ENCODE results near the gene CFAP61. TPM values are rescaled to one million over a fixed set of nuclear protein-coding genes. Genes with fewer than 3 reads are reported as not detected.

Gene CFAP61
- total and polyA plus RNA-seq, 9 of the 15 experiments (the other 6 are each of a cell fraction or from before 2014, with no cell fraction given): 0.11 TPM; not detected in 8

DNA sequence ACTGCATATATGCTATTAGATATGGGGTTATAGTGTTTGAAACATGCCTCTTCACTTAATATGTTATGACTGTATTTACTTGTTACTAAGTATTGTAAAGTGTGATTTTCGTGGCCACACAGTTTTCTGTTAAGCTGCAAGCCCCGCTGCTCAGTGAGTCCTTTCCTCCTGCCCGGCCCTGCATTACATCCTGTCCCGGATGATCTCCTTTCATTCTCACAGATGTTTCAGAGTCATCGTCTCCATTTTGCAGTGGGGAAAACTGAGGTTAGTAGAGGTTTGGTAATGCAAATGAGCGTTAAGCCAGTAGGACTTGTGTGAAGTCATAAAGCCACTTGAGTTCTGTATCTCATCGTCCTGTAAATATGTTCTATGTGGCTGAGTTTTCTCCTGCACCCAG, 155.5 kb downstream of the CFAP61 start:
- Histone ChIP-seq H4K20me1 (replicated peaks; ENCODE audit: control insufficient read depth, insufficient read depth, low read length) (no peaks in the 10 kb centered on the region), H2AFZ (ENCODE audit: low read depth, low read length) (no peak overlapping the region), H3K9me3 (replicated peaks; ENCODE audit: control insufficient read depth, insufficient read depth, low read depth, low read length) (no peaks in the 10 kb centered on the region), H3K27ac (ENCODE audit: extremely low read depth, low read depth, low read length) (no peak overlapping the region), H3K9me1 (ENCODE audit: control insufficient read depth, insufficient read depth, low read length) (no peaks in the 10 kb centered on the region), H3K4me2 (ENCODE audit: insufficient read depth, low read length) (no peak overlapping the region), H3K4me3 (no peak overlapping the region), H3K79me2 (ENCODE audit: control insufficient read depth, insufficient read depth, low read length) (no peaks in the 10 kb centered on the region), H3K9ac (ENCODE audit: insufficient read depth in 1 of 2, low read depth in 2 of 2, low read length in 2 of 2) (no peak overlapping the region), H3K4me1 (replicated peaks in 1 of 2; ENCODE audit: control insufficient read depth in 2 of 2, insufficient read depth in 2 of 2, low read length in 2 of 2) (no peaks in the 10 kb centered on the region), H3K27me3 (ENCODE audit: control insufficient read depth in 2 of 2, insufficient read depth in 2 of 2, low read length in 2 of 2) (no peaks in the 10 kb centered on the region), H3K36me3 (ENCODE audit: control insufficient read depth, insufficient read depth, low read length) (no peaks in the 10 kb centered on the region)
- FAIRE-seq (no peak), ATAC-seq (no peak), DNase-seq (ENCODE audit: extremely low read depth in 1 of 4, low spot score in 3 of 4) (no peak)
- 1% methylated on average over 7 of the region's 7 CpGs for WGBS (ENCODE audit: insufficient coverage, low coverage, missing lambda C conversion rate)
- in situ Hi-C loops (cut with MboI): no loop called here
- BruUV-seq (replicated peaks): no TSS peak
- ChIA-PET CTCF (ENCODE audit: low intra/inter-chr PET ratio) (no interaction called here), POLR2A (no interaction called here)
- intact Hi-C loops (cut with micrococcal nuclease): no loop called here
- TF ChIP-seq HMG20B (CRISPR knock-in tag; IDR thresholded peaks at IDR 0.05) (no peak), TEAD4 (IDR thresholded peaks at IDR 0.05; ENCODE audit: low read length) (no peak), TEAD4 (CRISPR knock-in tag; IDR thresholded peaks at IDR 0.05; ENCODE audit: borderline replicate concordance) (no peak), COPS2 (conservative IDR thresholded peaks at IDR 0.05) (no peak), MYBL2 (IDR thresholded peaks at IDR 0.05; ENCODE audit: low read depth) (no peak), MYBL2 (CRISPR knock-in tag; IDR thresholded peaks at IDR 0.05; ENCODE audit: borderline replicate concordance) (no peak), ZFX (CRISPR knock-in tag; IDR thresholded peaks at IDR 0.05) (no peak), CAMTA2 (CRISPR knock-in tag; conservative IDR thresholded peaks at IDR 0.05) (no peak), PRPF4 (IDR thresholded peaks at IDR 0.05; ENCODE audit: insufficient read depth, low read depth, low read length, poor library complexity, severe bottlenecking) (no peak), ESRRB (CRISPR knock-in tag; IDR thresholded peaks at IDR 0.05; ENCODE audit: borderline replicate concordance) (no peak), MEIS2 (IDR thresholded peaks at IDR 0.05; ENCODE audit: partially characterized antibody) (no peak), NBN (IDR thresholded peaks at IDR 0.05; ENCODE audit: low read depth) (no peak)
- TF ChIP-seq, protein P1, sequence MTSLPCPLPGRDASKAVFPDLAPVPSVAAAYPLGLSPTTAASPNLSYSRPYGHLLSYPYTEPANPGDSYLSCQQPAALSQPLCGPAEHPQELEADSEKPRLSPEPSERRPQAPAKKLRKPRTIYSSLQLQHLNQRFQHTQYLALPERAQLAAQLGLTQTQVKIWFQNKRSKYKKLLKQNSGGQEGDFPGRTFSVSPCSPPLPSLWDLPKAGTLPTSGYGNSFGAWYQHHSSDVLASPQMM (CRISPR knock-in tag; IDR thresholded peaks at IDR 0.05): no peak
- TF ChIP-seq, protein P2, sequence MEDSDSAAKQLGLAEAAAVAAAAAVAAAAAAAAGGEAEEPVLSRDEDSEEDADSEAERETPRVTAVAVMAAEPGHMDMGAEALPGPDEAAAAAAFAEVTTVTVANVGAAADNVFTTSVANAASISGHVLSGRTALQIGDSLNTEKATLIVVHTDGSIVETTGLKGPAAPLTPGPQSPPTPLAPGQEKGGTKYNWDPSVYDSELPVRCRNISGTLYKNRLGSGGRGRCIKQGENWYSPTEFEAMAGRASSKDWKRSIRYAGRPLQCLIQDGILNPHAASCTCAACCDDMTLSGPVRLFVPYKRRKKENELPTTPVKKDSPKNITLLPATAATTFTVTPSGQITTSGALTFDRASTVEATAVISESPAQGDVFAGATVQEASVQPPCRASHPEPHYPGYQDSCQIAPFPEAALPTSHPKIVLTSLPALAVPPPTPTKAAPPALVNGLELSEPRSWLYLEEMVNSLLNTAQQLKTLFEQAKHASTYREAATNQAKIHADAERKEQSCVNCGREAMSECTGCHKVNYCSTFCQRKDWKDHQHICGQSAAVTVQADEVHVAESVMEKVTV (CRISPR knock-in tag; IDR thresholded peaks at IDR 0.05): no peak
- TF ChIP-seq, protein P3, sequence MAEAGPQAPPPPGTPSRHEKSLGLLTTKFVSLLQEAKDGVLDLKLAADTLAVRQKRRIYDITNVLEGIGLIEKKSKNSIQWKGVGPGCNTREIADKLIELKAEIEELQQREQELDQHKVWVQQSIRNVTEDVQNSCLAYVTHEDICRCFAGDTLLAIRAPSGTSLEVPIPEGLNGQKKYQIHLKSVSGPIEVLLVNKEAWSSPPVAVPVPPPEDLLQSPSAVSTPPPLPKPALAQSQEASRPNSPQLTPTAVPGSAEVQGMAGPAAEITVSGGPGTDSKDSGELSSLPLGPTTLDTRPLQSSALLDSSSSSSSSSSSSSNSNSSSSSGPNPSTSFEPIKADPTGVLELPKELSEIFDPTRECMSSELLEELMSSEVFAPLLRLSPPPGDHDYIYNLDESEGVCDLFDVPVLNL (CRISPR knock-in tag; IDR thresholded peaks at IDR 0.05; ENCODE audit: low read depth): no peak
- TF ChIP-seq, protein P4, sequence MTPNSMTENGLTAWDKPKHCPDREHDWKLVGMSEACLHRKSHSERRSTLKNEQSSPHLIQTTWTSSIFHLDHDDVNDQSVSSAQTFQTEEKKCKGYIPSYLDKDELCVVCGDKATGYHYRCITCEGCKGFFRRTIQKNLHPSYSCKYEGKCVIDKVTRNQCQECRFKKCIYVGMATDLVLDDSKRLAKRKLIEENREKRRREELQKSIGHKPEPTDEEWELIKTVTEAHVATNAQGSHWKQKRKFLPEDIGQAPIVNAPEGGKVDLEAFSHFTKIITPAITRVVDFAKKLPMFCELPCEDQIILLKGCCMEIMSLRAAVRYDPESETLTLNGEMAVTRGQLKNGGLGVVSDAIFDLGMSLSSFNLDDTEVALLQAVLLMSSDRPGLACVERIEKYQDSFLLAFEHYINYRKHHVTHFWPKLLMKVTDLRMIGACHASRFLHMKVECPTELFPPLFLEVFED (CRISPR knock-in tag; conservative IDR thresholded peaks at IDR 0.05): no peak
